Measurements from ENCODE around the gene BICD1. TPM values are rescaled to one million over a fixed set of nuclear protein-coding genes. Genes with fewer than 3 reads are reported as not detected.

BICD1 gene
- total and polyA plus RNA-seq, 2 of the 13 experiments (the other 11 are each of a cell fraction or from before 2014, with no cell fraction given): 4.5 to 5.2 TPM

- no peak for TF ChIP-seq HOMEZ (CRISPR knock-in tag; IDR thresholded peaks at IDR 0.05; ENCODE audit: low read depth)
- TF ChIP-seq BCLAF1 (IDR thresholded peaks at IDR 0.05): no peak
- TF ChIP-seq CENPBD1 (CRISPR knock-in tag; IDR thresholded peaks at IDR 0.05; ENCODE audit: borderline replicate concordance, low read depth): no peak
- TF ChIP-seq ZNF3 (CRISPR knock-in tag; IDR thresholded peaks at IDR 0.05): no peak
- no peak for TF ChIP-seq SP4 (CRISPR knock-in tag; IDR thresholded peaks at IDR 0.05)
- no peak for TF ChIP-seq HBP1 (CRISPR knock-in tag; IDR thresholded peaks at IDR 0.05; ENCODE audit: low read depth)
- TF ChIP-seq RORA (CRISPR knock-in tag; IDR thresholded peaks at IDR 0.05): no peak
Measured at GRCh38 chr12:32303174-32303549, 196.5 kb downstream of the BICD1 start (continued).

Measured in HepG2 (cell line).